Tibial nerve (tissue), 4 donors: ENCODE data around the gene GRK1.

Experiments used
- EP300 ChIP-seq, 2 donors: sonication (generic); formaldehyde crosslinking; IDR thresholded peaks; one replicate each; pipeline ENCODE4 v1.6.1; 2017; ENCODE audit warnings: antibody characterized with exemption in 2 of 2, mild to moderate bottlenecking in 1 of 2
- POLR2A ChIP-seq, 2 donors: fragments of 450-650 bp; IDR thresholded peaks; one replicate each; pipeline ENCODE4 v1.6.1; 2017; ENCODE audit warnings: antibody characterized with exemption in 2 of 2, mild to moderate bottlenecking in 2 of 2, moderate library complexity in 2 of 2
- TF ChIP-seq, protein P1 (sequence below), 5 experiments: fragments of 200-600 bp in 3 of 5; fragments of 450-650 bp in 2 of 5; sonication (generic) in 3 of 5; IDR thresholded peaks; one replicate each; pipeline ENCODE4 v1.5.1; 2016 to 2019; ENCODE audit warnings: antibody characterized with exemption in 5 of 5, mild to moderate bottlenecking in 3 of 5, moderate library complexity in 2 of 5

DNA sequence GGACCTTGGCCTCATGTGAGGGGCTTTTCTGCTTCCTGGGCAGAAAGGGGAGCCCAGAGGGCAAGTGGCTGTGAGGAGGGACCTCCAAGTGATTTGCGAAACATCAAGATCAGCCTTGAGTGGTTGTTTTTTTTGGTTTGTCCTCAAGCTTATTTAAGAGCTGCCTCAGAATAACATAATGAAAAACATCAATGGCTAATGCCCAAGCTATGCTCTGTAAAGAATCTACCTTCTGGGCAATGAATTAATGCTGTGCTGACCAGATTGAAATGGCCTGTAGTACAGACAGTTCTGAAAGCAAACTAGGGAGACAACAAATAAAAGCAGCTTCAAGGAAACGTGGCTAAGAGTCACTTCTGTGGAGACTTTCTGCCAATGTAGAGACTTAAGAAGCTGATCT is 100.3 kb downstream of the GRK1 start:
- TF ChIP-seq EP300 (IDR thresholded peaks at IDR 0.05) (no peak), POLR2A (IDR thresholded peaks at IDR 0.05) (no peak)
- TF ChIP-seq, protein P1, sequence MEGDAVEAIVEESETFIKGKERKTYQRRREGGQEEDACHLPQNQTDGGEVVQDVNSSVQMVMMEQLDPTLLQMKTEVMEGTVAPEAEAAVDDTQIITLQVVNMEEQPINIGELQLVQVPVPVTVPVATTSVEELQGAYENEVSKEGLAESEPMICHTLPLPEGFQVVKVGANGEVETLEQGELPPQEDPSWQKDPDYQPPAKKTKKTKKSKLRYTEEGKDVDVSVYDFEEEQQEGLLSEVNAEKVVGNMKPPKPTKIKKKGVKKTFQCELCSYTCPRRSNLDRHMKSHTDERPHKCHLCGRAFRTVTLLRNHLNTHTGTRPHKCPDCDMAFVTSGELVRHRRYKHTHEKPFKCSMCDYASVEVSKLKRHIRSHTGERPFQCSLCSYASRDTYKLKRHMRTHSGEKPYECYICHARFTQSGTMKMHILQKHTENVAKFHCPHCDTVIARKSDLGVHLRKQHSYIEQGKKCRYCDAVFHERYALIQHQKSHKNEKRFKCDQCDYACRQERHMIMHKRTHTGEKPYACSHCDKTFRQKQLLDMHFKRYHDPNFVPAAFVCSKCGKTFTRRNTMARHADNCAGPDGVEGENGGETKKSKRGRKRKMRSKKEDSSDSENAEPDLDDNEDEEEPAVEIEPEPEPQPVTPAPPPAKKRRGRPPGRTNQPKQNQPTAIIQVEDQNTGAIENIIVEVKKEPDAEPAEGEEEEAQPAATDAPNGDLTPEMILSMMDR (IDR thresholded peaks at IDR 0.05): no peak
